ENCODE results near the gene P4HB. TPM values are rescaled to one million over a fixed set of nuclear protein-coding genes. Genes with fewer than 3 reads are reported as not detected.

The P4HB gene
- 3,676 and 4,428 TPM in 2 replicates for total RNA-seq

DNA sequence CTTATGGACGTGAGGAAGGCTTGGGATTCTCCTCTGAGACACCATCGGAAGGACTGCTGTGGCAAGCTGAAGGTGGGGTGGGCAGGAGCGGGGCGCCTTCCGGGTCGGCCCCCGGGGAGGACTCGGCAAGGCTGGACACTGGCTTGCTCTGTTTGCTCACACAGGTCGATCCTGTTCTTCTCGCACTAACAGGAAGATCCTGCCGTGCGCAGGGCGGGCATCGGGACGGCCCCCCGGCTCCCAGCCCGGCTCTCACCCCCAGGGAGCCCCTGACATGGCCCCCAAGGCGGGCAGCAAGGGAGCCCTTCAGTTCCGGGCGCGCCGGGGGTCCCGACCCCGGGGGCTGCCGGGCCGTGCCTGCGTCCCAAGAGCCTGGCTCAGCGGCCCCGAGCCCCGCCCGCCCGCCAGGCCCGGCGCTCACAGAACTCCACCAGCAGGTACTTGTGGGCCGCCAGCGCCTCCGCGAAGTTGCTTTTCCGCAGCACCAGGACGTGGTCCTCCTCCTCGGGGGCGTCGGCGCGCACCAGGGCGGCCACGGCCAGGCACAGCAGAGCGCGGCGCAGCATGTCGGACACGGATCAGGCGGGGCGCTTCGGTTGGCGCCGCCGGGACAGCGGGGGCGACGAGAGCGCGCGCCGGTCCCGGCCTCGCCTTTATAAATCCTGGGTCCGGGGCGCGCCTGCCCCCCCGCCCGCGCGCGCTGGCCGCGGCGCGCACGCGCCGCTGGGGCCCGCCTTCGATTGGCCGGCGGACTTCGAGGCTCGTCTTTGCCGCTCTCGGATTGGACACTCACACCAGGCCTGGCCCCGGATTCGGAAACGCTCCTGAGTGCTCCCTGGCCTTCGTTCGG lies at the start of gene P4HB:
Gene P4HB, minus strand, starts transcription at position 630 of the 850 bp plus-strand sequence. Its CDS starts 64 bp downstream, at position 566.

GRCh38 chr17:81902023-81902652 lies 41.8 kb upstream of the P4HB start, which contains the start of gene NPB:
TSS of gene NPB (plus strand) at chr17:81902238. CDS start at chr17:81902278, 40 bp downstream.

DNA sequence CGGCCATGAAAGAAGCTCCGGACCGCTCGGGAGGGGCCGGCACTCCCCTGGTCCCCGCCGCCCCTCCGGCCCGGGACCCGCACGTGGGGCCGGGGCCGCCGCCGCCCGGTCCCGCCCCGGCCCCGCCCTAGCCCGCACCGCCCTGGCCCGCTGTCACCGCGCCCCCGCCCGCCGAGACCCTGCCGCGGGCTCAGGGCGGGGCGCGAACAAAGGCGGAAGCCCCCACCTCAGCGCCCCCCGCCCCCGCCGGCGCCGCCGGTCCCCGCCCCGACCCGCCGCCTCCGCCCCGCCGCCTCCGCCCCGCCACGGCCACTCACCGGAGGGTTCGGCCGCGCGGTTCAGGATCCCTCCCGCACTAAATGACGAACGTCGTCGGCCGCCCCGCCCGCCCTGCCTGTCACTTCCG lies 10.6 kb upstream of the P4HB start, which contains the start of gene ARHGDIA:
Gene ARHGDIA, minus strand, starts transcription at position 357 of the 406 bp plus-strand sequence. CDS start 1,407 bp downstream, outside the sequence.

GRCh38 chr17:81834831-81835267 lies 25.5 kb downstream of the P4HB start, which contains the start of gene PPP1R27:
TSS of gene PPP1R27 (minus strand) at chr17:81835050. CDS start at chr17:81834953, 97 bp downstream.

GRCh38 chr17:81833160-81833920 lies 27.0 kb downstream of the P4HB start, which contains the start of gene MCRIP1:
TSS of gene MCRIP1 (minus strand) at chr17:81833291. CDS start at chr17:81824506, 8,785 bp downstream.

DNA sequence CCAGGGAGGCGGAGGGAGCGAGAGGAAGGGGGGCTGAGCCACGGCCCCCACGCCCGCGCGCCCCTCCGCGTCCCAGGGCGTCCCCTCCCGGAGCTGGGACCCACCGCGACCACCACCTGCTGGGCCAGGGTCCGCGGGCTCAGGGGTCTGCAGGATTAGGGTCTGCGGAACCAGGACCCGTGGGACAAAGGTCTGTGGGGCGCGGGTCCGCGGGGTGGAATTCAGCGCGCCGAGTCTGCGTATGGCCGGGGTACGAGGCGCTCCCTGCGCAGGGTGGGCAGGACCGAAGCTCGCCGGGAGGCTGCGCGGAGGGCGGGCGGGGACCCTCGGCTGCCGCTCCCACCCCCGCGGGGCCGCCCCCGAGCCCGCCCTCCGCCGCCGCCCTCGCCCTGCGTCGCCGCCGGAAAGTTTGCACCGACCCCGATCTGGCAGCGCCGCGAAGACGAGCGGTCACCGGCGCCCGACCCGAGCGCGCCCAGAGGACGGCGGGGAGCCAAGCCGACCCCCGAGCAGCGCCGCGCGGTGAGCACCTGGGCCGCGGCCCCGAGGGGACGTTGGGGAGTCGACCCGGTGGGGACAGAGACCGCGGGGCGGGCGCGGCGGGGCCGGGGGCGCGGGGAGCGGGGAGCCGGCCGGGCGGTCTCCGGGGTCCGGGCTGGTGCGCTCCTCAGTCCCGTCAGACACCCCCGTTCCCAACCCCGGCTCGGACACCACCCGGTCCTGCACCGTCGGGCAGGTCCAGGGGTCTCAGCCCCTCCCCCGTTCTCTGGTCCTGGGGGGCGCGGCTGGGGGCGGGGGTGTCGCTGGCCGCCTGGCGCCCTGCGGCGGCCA lies 56.4 kb downstream of the P4HB start, which contains the start of gene GCGR:
Gene GCGR, plus strand, starts transcription at position 423 of the 831 bp plus-strand sequence. CDS start 4,869 bp downstream, outside the sequence.

Other genes with a start within 250 kb of the P4HB start
- 91.2 and 127 TPM in 2 replicates for gene NPLOC4, start 223.4 kb downstream of the P4HB start, total RNA-seq
- 3.6 TPM in 2 replicates for gene TSPAN10, start 223.3 kb downstream of the P4HB start, total RNA-seq
- not detected in 2 replicates for gene PDE6G, start 204.0 kb downstream of the P4HB start, total RNA-seq
- 21.6 and 23.7 TPM in 2 replicates for gene OXLD1, start 193.9 kb downstream of the P4HB start, total RNA-seq
- 5.4 and 6.8 TPM in 2 replicates for gene CCDC137, start 193.8 kb downstream of the P4HB start, total RNA-seq
- gene ARL16, start 176.7 kb downstream of the P4HB start, total RNA-seq, result 17.1 and 18.2 TPM in 2 replicates
- 75.7 and 112 TPM in 2 replicates for gene HGS, start 176.5 kb downstream of the P4HB start, total RNA-seq
- gene MRPL12, start 157.2 kb downstream of the P4HB start, total RNA-seq, result 7.2 and 10.0 TPM in 2 replicates
- gene SLC25A10, start 148.3 kb downstream of the P4HB start, total RNA-seq, result 5.5 and 8.6 TPM in 2 replicates
- gene GCGR, start 56.4 kb downstream of the P4HB start, total RNA-seq, result not detected in 2 replicates
- 122 and 125 TPM in 2 replicates for gene MCRIP1, start 27.2 kb downstream of the P4HB start, total RNA-seq
- not detected in 2 replicates for gene PPP1R27, start 25.5 kb downstream of the P4HB start, total RNA-seq
- 216 and 298 TPM in 2 replicates for gene ARHGDIA, start 10.8 kb upstream of the P4HB start, total RNA-seq
- 64.1 and 80.7 TPM in 2 replicates for gene ALYREF, start 31.1 kb upstream of the P4HB start, total RNA-seq
- gene ANAPC11, start 31.2 kb upstream of the P4HB start, total RNA-seq, result 106 TPM in 2 replicates
- gene NPB, start 41.7 kb upstream of the P4HB start, total RNA-seq, result 0.39 and 0.92 TPM in 2 replicates
- gene PCYT2, start 50.9 kb upstream of the P4HB start, total RNA-seq, result 29.5 and 50.7 TPM in 2 replicates
- 12.8 and 20.4 TPM in 2 replicates for gene SIRT7, start 57.6 kb upstream of the P4HB start, total RNA-seq
- 21.5 and 38.8 TPM in 2 replicates for gene MAFG, start 67.2 kb upstream of the P4HB start, total RNA-seq
- 140 and 202 TPM in 2 replicates for gene PYCR1, start 76.8 kb upstream of the P4HB start, total RNA-seq
- not detected in 2 replicates for gene MYADML2, start 86.7 kb upstream of the P4HB start, total RNA-seq
- 0.13 TPM in 1 of 2 replicates, not detected in the other for gene NOTUM, start 100.7 kb upstream of the P4HB start, total RNA-seq
- gene ASPSCR1, start 117.1 kb upstream of the P4HB start, total RNA-seq, result 19.7 and 31.8 TPM in 2 replicates
- gene CENPX, start 162.3 kb upstream of the P4HB start, total RNA-seq, result 10.2 and 12.8 TPM in 2 replicates
- 8.5 and 10.1 TPM in 2 replicates for gene LRRC45, start 162.8 kb upstream of the P4HB start, total RNA-seq
- 4.6 and 11.7 TPM in 2 replicates for gene RAC3, start 171.1 kb upstream of the P4HB start, total RNA-seq
- 25.3 and 37.0 TPM in 2 replicates for gene DCXR, start 177.2 kb upstream of the P4HB start, total RNA-seq
- 54.0 and 89.8 TPM in 2 replicates for gene RFNG, start 191.3 kb upstream of the P4HB start, total RNA-seq
- 75.1 and 103 TPM in 2 replicates for gene GPS1, start 191.4 kb upstream of the P4HB start, total RNA-seq
- gene DUS1L, start 205.3 kb upstream of the P4HB start, total RNA-seq, result 38.6 and 57.9 TPM in 2 replicates
- 126 and 301 TPM in 2 replicates for gene FASN, start 237.7 kb upstream of the P4HB start, total RNA-seq

Data from smooth muscle cell of the pulmonary artery (primary cell).